ENCODE results near the gene IL19. TPM values are rescaled to one million over a fixed set of nuclear protein-coding genes. Genes with fewer than 3 reads are reported as not detected.
A peak's percentile ranks its signal among the peaks of the same experiment; 100 is the strongest.

Gene IL19
- total RNA-seq, 1 donor from 2014 or later = not detected

DNA sequence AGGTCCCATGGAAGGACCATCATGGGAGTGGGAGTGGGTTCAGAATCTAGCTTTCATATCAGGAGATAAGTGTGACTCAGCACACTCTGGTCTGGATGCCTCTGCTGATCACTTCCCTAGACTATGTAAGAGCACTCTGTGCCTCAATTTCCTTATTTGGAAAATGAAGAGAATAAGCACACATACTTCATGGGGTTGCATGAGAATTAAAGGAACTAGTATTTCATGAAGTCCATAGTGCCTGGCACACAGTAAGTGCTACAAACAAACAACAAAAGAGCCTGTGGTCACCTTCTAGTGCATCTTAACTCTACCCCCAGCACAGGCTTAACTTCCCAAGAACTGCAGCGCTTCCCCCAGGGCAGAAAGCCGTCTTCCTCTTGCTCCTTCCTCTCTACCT, 85.3 kb downstream of the IL19 start:
- H3K27me3 Mint-ChIP-seq (ENCODE audit: insufficient read depth, low read depth) = peaks cover 2% of the 10 kb centered on the region
- no peak overlapping the region for H2AFZ ChIP-seq (replicated peaks)
- no peak overlapping the region for H3K27ac ChIP-seq
- no peaks in the 10 kb centered on the region for H3K9me3 ChIP-seq (ENCODE audit: low read depth)
- no peak overlapping the region for H3K27ac Mint-ChIP-seq
- TF ChIP-seq EZH2phosphoT487 (IDR thresholded peaks at IDR 0.05) (no peak), CTCF (IDR thresholded peaks at IDR 0.05) (no peak), EZH2 (IDR thresholded peaks at IDR 0.05) (no peak)
- no peaks in the 10 kb centered on the region for H3K27me3 ChIP-seq
- peaks cover 15% of the 10 kb centered on the region for H3K9me3 Mint-ChIP-seq
- no peak overlapping the region for H3K4me2 ChIP-seq
- no peaks in the 10 kb centered on the region for H3K36me3 Mint-ChIP-seq
- H3K4me3 Mint-ChIP-seq = no peak overlapping the region
- no peaks in the 10 kb centered on the region for H4K20me1 ChIP-seq (ENCODE audit: low read depth)
- no peaks in the 10 kb centered on the region for H3K36me3 ChIP-seq
- no peak overlapping the region for H3K9ac ChIP-seq
- no peak for DNase-seq (ENCODE audit: low spot score)
- no peaks in the 10 kb centered on the region for H3K4me1 ChIP-seq
- no peaks in the 10 kb centered on the region for H3K79me2 ChIP-seq (ENCODE audit: low read depth)
- H3K4me3 ChIP-seq = no peak overlapping the region
- H3K4me1 Mint-ChIP-seq = no peaks in the 10 kb centered on the region
- no peaks in the 10 kb centered on the region for H3F3A ChIP-seq (ENCODE audit: low read depth)

- H3K4me3 Mint-ChIP-seq = no peak overlapping the region
- H3K4me2 ChIP-seq = no peak overlapping the region
- H3K36me3 Mint-ChIP-seq = no peaks in the 10 kb centered on the region
- no peaks in the 10 kb centered on the region for H3K4me1 ChIP-seq
- no peaks in the 10 kb centered on the region for H3K4me1 Mint-ChIP-seq
- no peak overlapping the region for H3K4me3 ChIP-seq
- no peaks in the 10 kb centered on the region for H3F3A ChIP-seq (ENCODE audit: low read depth)
- peaks cover 12% of the 10 kb centered on the region for H3K9me3 Mint-ChIP-seq
- peaks cover 2% of the 10 kb centered on the region for H3K27me3 Mint-ChIP-seq (ENCODE audit: insufficient read depth, low read depth)
- DNase-seq (ENCODE audit: low spot score) = no peak
- no peak overlapping the region for H3K9ac ChIP-seq
- no peak overlapping the region for H3K27ac Mint-ChIP-seq
- no peaks in the 10 kb centered on the region for H4K20me1 ChIP-seq (ENCODE audit: low read depth)
- H3K36me3 ChIP-seq = no peaks in the 10 kb centered on the region
- TF ChIP-seq EZH2phosphoT487 (IDR thresholded peaks at IDR 0.05) = no peak
- TF ChIP-seq CTCF (IDR thresholded peaks at IDR 0.05) = peak; percentile 32
- TF ChIP-seq EZH2 (IDR thresholded peaks at IDR 0.05) = no peak
- no peaks in the 10 kb centered on the region for H3K9me3 ChIP-seq (ENCODE audit: low read depth)
- H3K79me2 ChIP-seq (ENCODE audit: low read depth) = no peaks in the 10 kb centered on the region
- no peak overlapping the region for H2AFZ ChIP-seq (replicated peaks)
- no peaks in the 10 kb centered on the region for H3K27me3 ChIP-seq
- no peak overlapping the region for H3K27ac ChIP-seq
Measured at GRCh38 chr1:206856674-206857464, 86.3 kb downstream of the IL19 start.

DNA sequence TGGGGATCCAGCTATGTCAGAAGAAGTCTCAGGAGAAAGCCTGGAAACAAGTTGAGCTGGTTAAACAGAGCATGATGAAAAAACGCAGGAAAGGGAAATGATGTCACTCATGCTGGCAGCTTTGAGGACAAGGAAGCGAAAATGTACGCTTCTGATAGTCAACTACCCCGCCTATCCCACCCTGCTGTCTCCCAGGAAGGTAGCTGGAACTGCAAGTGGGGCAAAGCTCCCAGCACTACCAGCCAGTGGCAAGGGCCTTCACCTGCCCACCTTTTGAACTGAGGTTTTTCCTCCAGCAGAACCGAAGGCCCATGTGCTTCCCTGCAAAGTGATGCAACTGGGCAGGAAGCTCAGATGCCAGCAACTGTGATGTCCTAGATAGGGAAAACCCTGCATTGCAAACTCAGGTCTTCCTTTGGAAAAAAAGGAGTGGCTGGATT, 88.5 kb downstream of the IL19 start:
- no peaks in the 10 kb centered on the region for H3K36me3 Mint-ChIP-seq
- H3K27me3 Mint-ChIP-seq (ENCODE audit: insufficient read depth, low read depth) = peaks cover 5% of the 10 kb centered on the region
- H4K20me1 ChIP-seq (ENCODE audit: low read depth) = no peaks in the 10 kb centered on the region
- no peak for TF ChIP-seq EZH2 (IDR thresholded peaks at IDR 0.05)
- no peak for TF ChIP-seq CTCF (IDR thresholded peaks at IDR 0.05)
- no peak for TF ChIP-seq EZH2phosphoT487 (IDR thresholded peaks at IDR 0.05)
- no peaks in the 10 kb centered on the region for H3K9me3 ChIP-seq (ENCODE audit: low read depth)
- no peaks in the 10 kb centered on the region for H3K79me2 ChIP-seq (ENCODE audit: low read depth)
- no peak for DNase-seq (ENCODE audit: low spot score)
- no peak overlapping the region for H3K4me3 Mint-ChIP-seq
- H3K9ac ChIP-seq = no peak overlapping the region
- no peaks in the 10 kb centered on the region for H3F3A ChIP-seq (ENCODE audit: low read depth)
- no peak overlapping the region for H3K4me3 ChIP-seq
- H3K4me1 ChIP-seq = no peaks in the 10 kb centered on the region
- H2AFZ ChIP-seq (replicated peaks) = no peak overlapping the region
- no peaks in the 10 kb centered on the region for H3K4me1 Mint-ChIP-seq
- no peaks in the 10 kb centered on the region for H3K36me3 ChIP-seq
- no peaks in the 10 kb centered on the region for H3K27me3 ChIP-seq
- no peak overlapping the region for H3K27ac Mint-ChIP-seq
- H3K9me3 Mint-ChIP-seq = peaks cover 2% of the 10 kb centered on the region
- H3K27ac ChIP-seq = no peak overlapping the region
- H3K4me2 ChIP-seq = no peak overlapping the region
